GM21367 (cell line): Measurements from ENCODE around the gene SLC25A19.
"Not testable (repeated sequence)": the region's sequence is repeated elsewhere in the genome, so short reads cannot be mapped to it uniquely, and the experiment has no call there.

Source experiments
- ATAC-seq: cut with Tn5 transposase; IDR thresholded peaks from one replicate; pipeline ENCODE4 v1.9.1; 2021; ENCODE audit not compliant: unreplicated experiment

The SLC25A19 gene

GRCh38 chr17:75267411-75268232 is 21.6 kb downstream of the SLC25A19 start:
- no peak for ATAC-seq

GRCh38 chr17:75267153-75267410 is 22.2 kb downstream of the SLC25A19 start:
- no peak for ATAC-seq

- no peak for ATAC-seq
These were observed 22.7 kb downstream of the SLC25A19 start for GRCh38 chr17:75266316-75267152.

- ATAC-seq = no peak
These were observed 23.5 kb downstream of the SLC25A19 start for GRCh38 chr17:75265614-75266315.

- no peak for ATAC-seq
These were observed 26.2 kb downstream of the SLC25A19 start for GRCh38 chr17:75263055-75263454.

GRCh38 chr17:75262112-75262606 is 27.1 kb downstream of the SLC25A19 start:
- ATAC-seq = no peak

- peak; percentile 81 for ATAC-seq
These were observed 27.7 kb downstream of the SLC25A19 start, which contains the start of the genes GGA3 and MRPS7 for GRCh38 chr17:75261336-75262111. TSS of gene GGA3 (minus strand) at chr17:75261606. CDS start at chr17:75261587, 19 bp downstream. TSS of gene MRPS7 (plus strand) at chr17:75261879. CDS start at chr17:75261901, 22 bp downstream.

GRCh38 chr17:75260641-75261335 is 28.4 kb downstream of the SLC25A19 start:
- ATAC-seq = peak; percentile 24

GRCh38 chr17:75257228-75257627 is 32.0 kb downstream of the SLC25A19 start:
- not testable (repeated sequence) for ATAC-seq

GRCh38 chr17:75255954-75256698 is 33.1 kb downstream of the SLC25A19 start:
- not testable (repeated sequence) for ATAC-seq

GRCh38 chr17:75252039-75252816 is 37.0 kb downstream of the SLC25A19 start:
- no peak for ATAC-seq

- ATAC-seq = peak; percentile 54
These were observed 39.2 kb downstream of the SLC25A19 start for GRCh38 chr17:75250009-75250471.

- no peak for ATAC-seq
These were observed 39.7 kb downstream of the SLC25A19 start for GRCh38 chr17:75249564-75249963.

- no peak for ATAC-seq
These were observed 42.8 kb downstream of the SLC25A19 start for GRCh38 chr17:75246404-75246803.

GRCh38 chr17:75245011-75245410 is 44.2 kb downstream of the SLC25A19 start:
- no peak for ATAC-seq

GRCh38 chr17:75244133-75244866 is 44.9 kb downstream of the SLC25A19 start:
- ATAC-seq = no peak

- ATAC-seq = no peak
These were observed 46.7 kb downstream of the SLC25A19 start for GRCh38 chr17:75242461-75243042.
